OCI-LY7 (cell line): ENCODE results near the gene IPO8. TPM values are rescaled to one million over a fixed set of nuclear protein-coding genes. Genes with fewer than 3 reads are reported as not detected.

Source experiments
- BruUV-seq: library from RNA; stranded (reverse); fragments of 400-500 nt; replicated peaks from 2 replicates; lab custom pipeline; 2021; lab: Mats Ljungman, UMichigan
- CTCF ChIA-PET: fragments of 300-600 bp; sonication (Branson Sonifier 250); formaldehyde crosslinking; loops from one replicate; lab custom pipeline; 2022; ENCODE audit warnings: antibody characterized with exemption; ENCODE audit not compliant: unreplicated experiment; lab: Charles Lee
- POLR2A ChIA-PET: fragments of 300-600 bp; sonication (Branson Sonifier 250); formaldehyde crosslinking; loops from one replicate; lab custom pipeline; 2022; ENCODE audit warnings: antibody characterized with exemption; lab: Charles Lee
- DNase-seq: peaks from one replicate; pipeline ENCODE4 v3.0.0-alpha.2; 2015; ENCODE audit warnings: low spot score
- H2AFZ ChIP-seq: fragments of 200-600 bp; sonication (generic), shearing (Covaris generic); 2 replicates; pipeline ENCODE4 v1.6.1; 2014; ENCODE audit warnings: mild to moderate bottlenecking, antibody characterized with exemption, low read length, moderate library complexity
- H3K27ac ChIP-seq: fragments of 200-600 bp; sonication (generic); 2 replicates; pipeline ENCODE4 v1.5.1; 2014; ENCODE audit warnings: mixed run types, low read depth, mild to moderate bottlenecking, moderate library complexity, low read length, inconsistent platforms; ENCODE audit not compliant: poor library complexity, severe bottlenecking
- H3K36me3 ChIP-seq: fragments of 200-600 bp; sonication (generic); 2 replicates; pipeline ENCODE4 v1.6.1; 2014; ENCODE audit warnings: mild to moderate bottlenecking, antibody characterized with exemption, low read length, moderate library complexity, mixed read lengths; ENCODE audit not compliant: insufficient read depth
- H3K4me1 ChIP-seq: fragments of 200-600 bp; sonication (generic); 2 replicates; pipeline ENCODE4 v1.5.1; 2014; ENCODE audit warnings: mild to moderate bottlenecking, low read length; ENCODE audit not compliant: insufficient read depth, poor library complexity, severe bottlenecking
- H3K4me2 ChIP-seq: fragments of 200-600 bp; sonication (generic); 2 replicates; pipeline ENCODE4 v1.6.1; 2014; ENCODE audit warnings: mild to moderate bottlenecking, low read length
- H3K4me3 ChIP-seq: fragments of 200-600 bp; sonication (generic); 2 replicates; pipeline ENCODE4 v1.5.1; 2014; ENCODE audit warnings: mild to moderate bottlenecking, low read depth, low read length; ENCODE audit not compliant: poor library complexity, severe bottlenecking
- H3K79me2 ChIP-seq: fragments of 200-600 bp; sonication (generic); 2 replicates; pipeline ENCODE4 v1.6.1; 2016; ENCODE audit warnings: low read depth, mild to moderate bottlenecking, low read length, moderate library complexity, mixed read lengths; ENCODE audit not compliant: insufficient read depth
- H3K9me2 ChIP-seq: fragments of 200-600 bp; sonication (generic); 2 replicates; pipeline ENCODE4 v1.6.1; 2016; ENCODE audit warnings: mild to moderate bottlenecking, low read length, mixed read lengths; ENCODE audit not compliant: insufficient read depth
- H3K9me3 ChIP-seq: fragments of 200-600 bp; sonication (generic); 2 replicates; pipeline ENCODE4 v1.6.1; 2014; ENCODE audit warnings: mild to moderate bottlenecking, mixed run types, low read length, mixed read lengths
- H4K20me1 ChIP-seq: fragments of 200-600 bp; sonication (generic); 2 replicates; pipeline ENCODE4 v1.6.1; 2014; ENCODE audit warnings: mild to moderate bottlenecking, antibody characterized with exemption, low read length, moderate library complexity, mixed read lengths; ENCODE audit not compliant: insufficient read depth
- CTCF ChIP-seq: fragments of 200-600 bp; sonication (generic); conservative IDR thresholded peaks from 2 replicates; pipeline ENCODE4 v1.5.1; 2014; ENCODE audit warnings: mild to moderate bottlenecking, antibody characterized with exemption, low read length, moderate library complexity, mixed read lengths
- EZH2phosphoT487 ChIP-seq: fragments of 200-600 bp; sonication (generic); IDR thresholded peaks from 2 replicates; pipeline ENCODE4 v1.6.1; 2018; ENCODE audit warnings: low read depth, borderline replicate concordance, mild to moderate bottlenecking, mixed run types, antibody characterized with exemption, low read length, moderate library complexity, mixed read lengths
- intact Hi-C: fragments of 100-400 bp; cut with micrococcal nuclease; formaldehyde crosslinking; loops from one replicate; pipeline ENCODE4 v1.10.0; 2022; ENCODE audit not compliant: unreplicated experiment
- total RNA-seq, 2 experiments: library from RNA; depleted of rRNA in 1 of 2; stranded (reverse); fragments of >200 nt in 1 of 2; shearing (Covaris generic) in 1 of 2; gene quantifications; 2 replicates each; pipeline ENCODE4 v1.2.3, GENCODE V29; 2014 to 2022

The IPO8 gene
- total RNA-seq, 2 experiments from 2014 or later = 14.7 to 41.6 TPM

GRCh38 chr12:30643366-30643765 lies 52.3 kb downstream of the IPO8 start:
- Histone ChIP-seq H3K4me3 (no peak overlapping the region), H2AFZ (no peak overlapping the region), H3K9me2 (no peaks in the 10 kb centered on the region), H3K36me3 (peaks cover 11% of the 10 kb centered on the region; the same call in 1 of the 2 replicates), H3K79me2 (no peaks in the 10 kb centered on the region), H4K20me1 (no peaks in the 10 kb centered on the region), H3K4me1 (no peaks in the 10 kb centered on the region), H3K4me2 (no peak overlapping the region), H3K27ac (no peak overlapping the region), H3K9me3 (no peaks in the 10 kb centered on the region)
- POLR2A ChIA-PET = interaction anchor here (0.7 kb wide), 1 partner anchor 28 kb away, joined by 3 read pairs; no protein-coding TSS in a partner anchor
- DNase-seq = no peak
- no peak for TF ChIP-seq EZH2phosphoT487
- no peak for TF ChIP-seq CTCF
- BruUV-seq = no TSS peak
- intact Hi-C loops = no loop called here
- CTCF ChIA-PET = no interaction called here

GRCh38 chr12:30640392-30640791 lies 55.3 kb downstream of the IPO8 start:
- H4K20me1 ChIP-seq = no peaks in the 10 kb centered on the region
- ChIA-PET CTCF (no interaction called here), POLR2A (interaction anchor here (0.6 to 2.7 kb wide), 4 partner anchors 10 to 1481 kb away, joined by 3 to 13 read pairs (median 4); no protein-coding TSS in a partner anchor)
- H2AFZ ChIP-seq = no peak overlapping the region
- no TSS peak for BruUV-seq
- H3K9me2 ChIP-seq = no peaks in the 10 kb centered on the region
- intact Hi-C loops = no loop called here
- no peak overlapping the region for H3K27ac ChIP-seq
- H3K4me2 ChIP-seq = no peak overlapping the region
- H3K36me3 ChIP-seq = peaks cover 25% of the 10 kb centered on the region; the same call in 1 of the 2 replicates
- no peak overlapping the region for H3K4me3 ChIP-seq
- TF ChIP-seq CTCF (no peak), EZH2phosphoT487 (no peak)
- no peaks in the 10 kb centered on the region for H3K4me1 ChIP-seq
- DNase-seq = no peak
- H3K9me3 ChIP-seq = no peaks in the 10 kb centered on the region
- H3K79me2 ChIP-seq = no peaks in the 10 kb centered on the region

DNA sequence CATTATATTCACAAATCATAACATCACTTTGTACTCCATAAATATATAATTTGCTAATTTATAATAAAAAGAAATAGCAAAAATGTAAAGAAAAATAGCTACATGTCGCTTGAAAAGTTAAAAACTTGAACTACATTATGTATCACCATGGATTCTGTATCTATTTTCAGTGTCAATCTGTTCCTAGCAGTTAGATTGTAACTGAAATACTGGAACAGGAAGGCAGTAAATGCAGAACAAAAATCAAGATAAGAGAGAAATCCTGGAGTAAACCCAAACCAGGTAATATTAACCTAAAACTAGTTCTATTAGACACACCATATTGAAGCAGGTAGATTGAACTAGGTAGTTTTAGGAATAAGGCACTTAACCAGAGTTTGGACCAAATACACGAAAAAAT lies 60.3 kb downstream of the IPO8 start:
- DNase-seq = no peak
- Histone ChIP-seq H3K9me3 (no peaks in the 10 kb centered on the region), H3K4me2 (no peak overlapping the region), H3K9me2 (no peaks in the 10 kb centered on the region), H3K36me3 (peaks cover 48% of the 10 kb centered on the region), H4K20me1 (no peaks in the 10 kb centered on the region), H2AFZ (no peak overlapping the region), H3K79me2 (no peaks in the 10 kb centered on the region), H3K27ac (no peak overlapping the region), H3K4me1 (no peaks in the 10 kb centered on the region), H3K4me3 (no peak overlapping the region)
- POLR2A ChIA-PET = interaction anchor here (0.5 to 1.0 kb wide), 2 partner anchors 11 to 24 kb away, joined by 3 to 6 read pairs; no protein-coding TSS in a partner anchor
- TF ChIP-seq EZH2phosphoT487 (no peak), CTCF (no peak)
- intact Hi-C loops = no loop called here
- CTCF ChIA-PET = no interaction called here
- BruUV-seq = no TSS peak
